Activated gamma-delta T cell (primary cell): ENCODE measurements around the gene ELFN2.

Experiments
- DNase-seq: peaks from one replicate; lab custom pipeline; 2025; lab: John Stamatoyannopoulos, UW

ELFN2 gene

GRCh38 chr22:37454857-37455686 lies 27.8 kb upstream of the ELFN2 start:
- no peak for DNase-seq

- no peak for DNase-seq
Observed at GRCh38 chr22:37453696-37454095, 26.4 kb upstream of the ELFN2 start.

- no peak for DNase-seq
Observed at GRCh38 chr22:37451218-37451617, 23.9 kb upstream of the ELFN2 start.

- DNase-seq, result no peak
Observed at GRCh38 chr22:37449331-37450001, 22.2 kb upstream of the ELFN2 start.

- no peak for DNase-seq
Observed at GRCh38 chr22:37448516-37449127, 21.3 kb upstream of the ELFN2 start.

GRCh38 chr22:37445501-37445900 lies 18.2 kb upstream of the ELFN2 start:
- no peak for DNase-seq

- DNase-seq, result no peak
Observed at GRCh38 chr22:37443977-37444376, 16.7 kb upstream of the ELFN2 start.

- no peak for DNase-seq
Observed at GRCh38 chr22:37443086-37443485, 15.8 kb upstream of the ELFN2 start.

GRCh38 chr22:37442537-37442936 lies 15.3 kb upstream of the ELFN2 start:
- no peak for DNase-seq

GRCh38 chr22:37442135-37442534 lies 14.9 kb upstream of the ELFN2 start:
- DNase-seq, result no peak

- no peak for DNase-seq
Observed at GRCh38 chr22:37440875-37441274, 13.6 kb upstream of the ELFN2 start.

GRCh38 chr22:37439347-37439746 lies 12.1 kb upstream of the ELFN2 start:
- DNase-seq, result no peak

- no peak for DNase-seq
Observed at GRCh38 chr22:37435970-37436603, 8.8 kb upstream of the ELFN2 start.

GRCh38 chr22:37433786-37434185 lies 6.5 kb upstream of the ELFN2 start:
- no peak for DNase-seq

GRCh38 chr22:37432708-37433054 lies 5.4 kb upstream of the ELFN2 start:
- DNase-seq, result no peak

- no peak for DNase-seq
Observed at GRCh38 chr22:37431801-37432707, 4.8 kb upstream of the ELFN2 start.

GRCh38 chr22:37431366-37431765 lies 4.1 kb upstream of the ELFN2 start:
- DNase-seq, result no peak

GRCh38 chr22:37430941-37431340 lies 3.7 kb upstream of the ELFN2 start:
- no peak for DNase-seq

GRCh38 chr22:37428649-37429586 lies 1.6 kb upstream of the ELFN2 start:
- no peak for DNase-seq
